DMS 273 treated with DMSO at 0.1 percent for 48 hours (cell line): ENCODE measurements around the gene KLHL29.
A peak's percentile ranks its signal among the peaks of the same experiment; 100 is the strongest.

Source experiments
- DNase-seq: peaks from one replicate; lab custom pipeline; 2025; lab: John Stamatoyannopoulos, UW

KLHL29 gene

DNA sequence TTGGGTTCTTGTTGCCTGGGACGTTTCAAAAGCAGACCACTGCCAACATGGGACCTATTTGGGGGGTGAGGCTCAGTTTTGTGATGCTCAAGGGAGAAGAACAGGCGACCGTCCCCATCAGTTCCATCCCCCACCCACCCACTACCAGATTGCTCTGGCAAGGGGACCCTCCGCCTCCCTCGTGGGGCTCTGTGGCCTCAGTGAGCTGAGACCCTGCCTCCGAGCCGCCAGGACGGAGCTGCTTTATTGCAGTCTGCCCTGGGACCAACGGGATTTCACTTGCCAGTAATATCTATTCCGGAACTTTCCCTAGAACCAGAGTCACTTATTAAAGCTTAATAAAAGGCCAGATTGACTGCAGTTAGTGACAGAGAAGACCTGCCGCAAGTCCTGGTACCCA is 146.3 kb downstream of the KLHL29 start:
- no peak for DNase-seq

- no peak for DNase-seq
Measured at GRCh38 chr2:23531881-23532280, 146.9 kb downstream of the KLHL29 start.

DNA sequence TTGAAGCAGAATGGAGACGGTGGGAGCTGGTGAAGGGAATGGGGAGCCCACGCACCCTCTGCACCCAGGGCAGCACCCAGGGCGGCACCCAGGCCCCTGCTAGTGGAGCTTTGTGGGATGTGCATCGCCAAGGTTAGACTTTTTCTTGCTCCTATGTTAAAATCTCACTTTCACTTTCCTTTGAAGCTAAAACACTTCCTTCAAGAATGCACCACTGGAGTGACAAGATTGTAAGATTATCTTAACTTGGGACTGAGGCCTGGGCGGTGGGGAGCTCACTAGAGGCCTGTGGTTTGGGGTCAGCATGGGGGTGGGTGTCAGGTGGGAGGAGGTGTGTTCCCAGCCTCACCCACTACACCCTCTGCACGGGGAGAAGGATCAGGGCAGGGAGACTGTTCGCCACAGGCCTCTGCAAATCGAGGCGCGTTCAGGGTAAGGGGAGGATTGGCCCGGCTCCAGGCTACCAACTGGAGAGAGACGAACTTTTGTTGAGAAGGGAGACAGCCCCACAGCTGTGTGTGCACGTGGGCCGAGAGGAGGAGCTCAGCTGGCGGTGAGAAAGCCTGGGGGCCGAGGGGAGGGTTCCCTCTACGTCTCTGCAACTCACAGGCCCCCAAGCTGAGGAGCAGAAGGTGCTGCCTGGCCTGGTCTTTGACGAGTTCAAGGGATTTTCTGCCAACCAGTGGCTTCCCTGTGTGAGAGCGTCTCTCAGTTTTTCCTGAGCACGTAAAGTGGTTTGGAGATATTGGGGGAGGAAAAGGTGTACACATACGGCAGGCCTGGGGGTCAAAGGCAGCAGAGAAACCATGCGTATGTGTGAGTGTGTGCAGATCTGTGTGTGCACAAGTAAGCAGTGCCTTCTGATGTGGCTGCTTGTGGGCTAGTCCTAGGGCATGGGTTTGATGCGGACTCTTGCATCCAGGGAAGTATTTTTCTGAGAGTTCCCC is 147.7 kb downstream of the KLHL29 start:
- DNase-seq = peak; percentile 87

- DNase-seq = peak; percentile 37
Measured at GRCh38 chr2:23533338-23533695, 148.3 kb downstream of the KLHL29 start.

DNA sequence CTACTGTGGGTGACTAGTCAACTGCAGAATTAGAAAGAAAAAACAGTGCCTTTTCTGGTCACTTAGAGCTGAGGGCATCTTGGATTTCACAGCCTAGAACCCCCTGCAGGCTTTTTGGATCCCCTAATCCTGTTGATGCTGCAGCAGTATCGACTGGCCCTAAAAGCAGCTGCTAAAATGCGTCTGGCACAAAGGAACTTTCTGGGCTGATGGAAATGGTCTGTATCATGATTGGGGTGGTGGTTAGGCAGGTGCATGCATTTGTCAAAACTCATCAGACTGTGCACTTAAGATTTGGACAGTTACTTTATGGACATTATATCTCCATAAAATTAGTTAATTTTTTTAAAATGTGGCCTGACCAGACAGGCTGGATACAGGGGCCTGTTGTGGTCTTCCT is 149.8 kb downstream of the KLHL29 start:
- DNase-seq = no peak

DNA sequence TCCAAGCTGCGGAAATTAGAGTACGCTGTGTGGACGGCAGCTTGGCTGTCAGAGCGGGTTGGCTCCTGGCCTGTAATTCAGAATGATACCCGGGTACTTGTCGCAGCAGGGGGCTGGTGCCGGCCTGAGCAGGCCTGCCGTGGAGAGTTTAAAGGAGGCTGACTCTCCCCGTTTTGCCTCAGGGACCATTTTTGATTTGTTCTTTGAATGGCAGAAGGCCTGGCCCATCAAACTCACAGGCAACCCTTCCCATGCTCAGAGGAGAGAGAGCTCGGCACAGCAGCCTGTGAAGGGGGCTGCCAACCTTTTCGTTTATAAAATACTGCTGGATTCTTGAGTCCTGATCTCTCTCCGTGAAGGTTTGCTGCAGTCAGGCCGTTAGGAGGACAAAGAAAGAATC is 151.3 kb downstream of the KLHL29 start:
- no peak for DNase-seq

- no peak for DNase-seq
Measured at GRCh38 chr2:23537991-23538390, 153.0 kb downstream of the KLHL29 start.

DNA sequence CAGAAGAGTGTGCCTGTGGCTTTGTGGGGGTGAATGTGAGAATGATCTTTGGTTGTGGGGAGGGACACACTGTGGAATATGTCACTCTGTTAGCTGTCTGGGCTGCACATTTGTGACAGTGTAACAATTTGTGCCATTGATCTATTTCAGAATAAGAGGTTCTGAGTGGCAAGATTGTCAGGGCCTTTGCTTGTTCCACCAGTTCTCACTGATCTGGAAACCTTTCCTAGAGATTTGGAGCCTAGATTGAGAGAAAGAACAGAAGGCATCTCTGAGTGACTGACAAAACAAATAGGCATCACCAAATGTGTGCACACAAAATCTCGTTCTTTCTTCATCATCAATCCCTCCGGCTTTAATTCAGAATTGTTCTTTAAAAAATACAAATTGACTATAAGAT is 153.6 kb downstream of the KLHL29 start:
- no peak for DNase-seq

DNA sequence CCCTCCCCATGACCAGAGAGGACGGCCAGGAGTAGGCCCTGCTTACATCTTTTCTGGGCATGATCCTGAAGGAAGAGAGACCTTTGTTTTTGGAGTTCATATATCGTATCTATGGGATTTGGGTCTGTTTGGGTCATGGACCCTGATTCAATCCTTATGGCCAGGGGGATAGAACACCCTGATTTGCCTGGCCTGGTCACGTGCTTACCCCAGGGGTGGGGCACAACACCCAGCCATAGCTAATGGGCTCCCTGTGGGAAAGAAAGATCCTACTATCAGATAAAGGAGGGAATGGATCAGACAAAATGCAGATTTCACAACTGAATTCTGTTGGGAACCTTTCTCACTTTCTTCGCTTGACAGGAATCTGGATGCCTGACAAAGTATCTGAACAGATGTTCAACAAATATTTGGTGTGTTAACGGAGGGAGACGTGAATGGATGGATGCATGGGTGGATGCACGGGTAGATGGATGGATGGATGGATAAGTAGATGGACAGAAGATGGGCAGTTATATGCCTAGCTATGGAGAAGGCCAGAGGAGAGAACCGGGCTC is 155.9 kb downstream of the KLHL29 start:
- no peak for DNase-seq

DNA sequence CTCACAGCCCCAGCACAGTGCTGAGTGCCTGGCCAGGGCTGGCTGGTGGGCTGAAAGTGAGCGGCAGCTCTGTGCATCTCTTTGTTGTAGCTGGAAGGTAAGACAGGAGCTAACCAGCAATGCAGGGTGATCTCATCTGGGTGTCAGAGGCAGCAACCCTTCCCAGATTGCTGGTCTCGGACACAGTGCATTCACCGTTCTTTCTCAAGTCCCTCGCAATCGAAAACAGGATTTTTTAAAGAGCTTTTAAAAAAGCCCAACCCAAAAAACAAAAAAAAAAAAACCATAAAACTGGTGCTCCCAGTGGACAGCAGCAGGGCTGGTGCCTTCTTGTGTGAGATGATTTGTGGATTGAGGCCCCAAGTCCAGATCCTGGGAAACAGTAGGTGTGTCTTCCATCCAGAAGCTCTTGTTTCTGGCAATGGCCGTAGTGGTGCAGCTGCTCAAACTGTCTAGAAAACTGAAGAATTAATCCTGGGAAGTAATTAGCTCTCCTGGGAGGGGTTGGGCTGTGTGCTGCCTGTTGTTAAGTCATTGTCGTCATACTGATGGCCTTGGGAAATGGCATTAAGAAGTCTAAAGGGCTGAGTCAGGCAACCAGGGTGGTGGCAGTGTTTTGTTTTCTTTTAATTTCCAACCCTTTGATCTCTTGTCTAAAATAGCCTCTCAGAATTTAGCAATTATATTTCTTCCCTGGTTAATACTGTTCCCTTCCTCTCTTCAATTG is 156.7 kb downstream of the KLHL29 start:
- DNase-seq = peak; percentile 64

- DNase-seq = no peak
Measured at GRCh38 chr2:23542230-23542789, 157.3 kb downstream of the KLHL29 start.

DNA sequence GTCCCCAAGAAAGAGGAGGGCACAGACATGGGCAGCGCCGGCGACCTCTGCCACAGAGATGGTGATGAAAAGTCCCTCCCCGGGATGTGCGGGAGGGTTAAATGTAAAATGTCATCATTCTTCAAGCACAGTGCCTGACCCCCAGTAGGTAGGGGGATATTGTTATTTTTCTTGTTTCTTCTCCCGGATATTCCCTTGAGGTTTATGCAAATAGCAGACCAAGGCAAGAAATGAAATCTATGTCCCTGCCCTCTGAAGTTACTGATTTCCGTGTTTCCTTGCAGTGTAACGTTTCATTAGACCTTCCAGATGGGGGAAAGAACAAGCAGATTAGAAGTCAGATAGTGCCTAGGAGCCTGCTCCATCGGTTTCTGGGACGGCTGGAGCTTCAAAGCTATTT is 158.3 kb downstream of the KLHL29 start:
- DNase-seq = peak; percentile 68

DNA sequence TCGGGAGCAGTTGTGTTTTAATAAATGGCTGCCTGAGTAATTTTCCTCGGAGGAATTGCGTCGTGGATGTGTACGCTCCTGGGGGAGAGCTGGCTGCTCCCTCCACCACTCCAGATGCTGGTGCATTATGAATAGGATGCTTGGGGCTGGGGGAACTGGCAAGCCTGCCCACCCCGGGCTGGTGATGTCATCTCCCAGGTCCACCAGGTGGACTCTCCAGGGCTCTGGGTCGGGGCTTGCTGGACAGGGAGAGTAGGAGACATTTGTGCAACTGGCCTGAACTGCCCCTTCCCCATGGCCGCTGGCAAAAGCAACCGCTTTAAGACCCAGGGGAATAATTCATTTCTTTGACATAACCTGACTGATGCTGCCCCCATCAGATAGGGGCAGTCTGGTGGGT is 158.7 kb downstream of the KLHL29 start:
- no peak for DNase-seq

- DNase-seq = no peak
Measured at GRCh38 chr2:23544589-23545295, 159.8 kb downstream of the KLHL29 start.

GRCh38 chr2:23545396-23545795 is 160.4 kb downstream of the KLHL29 start:
- no peak for DNase-seq

DNA sequence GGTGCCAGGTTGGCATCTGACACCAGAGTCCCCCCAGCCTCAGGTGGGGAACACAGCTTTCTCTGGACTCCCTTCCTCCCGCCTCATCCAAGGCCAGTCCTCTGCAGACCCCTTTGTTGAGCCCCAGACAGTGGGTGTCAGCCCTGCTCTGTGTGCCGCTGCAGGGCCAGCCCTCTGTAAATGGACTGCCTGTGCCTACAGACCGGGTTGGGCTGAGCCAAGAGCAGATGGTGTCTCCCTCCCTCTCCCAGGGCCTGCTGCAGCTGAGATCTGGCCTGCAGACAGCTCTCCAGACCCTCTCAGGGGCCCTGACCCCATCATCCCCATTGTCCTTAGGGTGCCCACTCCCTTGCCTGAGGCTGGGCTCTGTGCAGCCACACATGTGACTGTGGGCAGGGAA is 160.8 kb downstream of the KLHL29 start:
- peak; percentile 61 for DNase-seq

- no peak for DNase-seq
Measured at GRCh38 chr2:23546913-23547312, 161.9 kb downstream of the KLHL29 start.

DNA sequence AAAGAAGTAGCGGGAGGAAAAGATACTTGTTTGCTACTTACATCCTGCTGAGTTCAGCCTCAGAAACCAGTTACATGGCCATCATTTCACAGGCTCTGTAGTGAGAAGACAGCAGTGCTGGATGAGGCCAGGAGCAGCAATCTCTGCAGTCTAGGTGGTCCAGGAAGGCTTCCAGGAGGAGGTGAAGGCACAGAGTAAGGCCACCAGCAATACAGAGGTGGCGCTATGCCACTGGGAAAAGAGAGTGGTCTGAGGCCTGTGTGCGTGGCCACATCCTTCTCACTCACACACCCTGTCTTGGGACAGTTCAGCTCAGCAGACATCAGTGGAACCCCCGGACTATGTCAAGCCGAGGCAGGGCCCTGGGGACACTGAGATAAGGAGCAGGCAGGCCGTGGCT is 162.7 kb downstream of the KLHL29 start:
- DNase-seq = no peak

- DNase-seq = no peak
Measured at GRCh38 chr2:23548143-23548769, 163.3 kb downstream of the KLHL29 start.

- peak; percentile 24 for DNase-seq
Measured at GRCh38 chr2:23549051-23549450, 164.1 kb downstream of the KLHL29 start.

GRCh38 chr2:23549821-23550530 is 165.0 kb downstream of the KLHL29 start:
- DNase-seq = no peak
